Measurements from ENCODE around the gene TOP1. TPM values are rescaled to one million over a fixed set of nuclear protein-coding genes. Genes with fewer than 3 reads are reported as not detected.

TOP1 gene
- total RNA-seq, 2 donors from 2014 or later = 78.8 to 82.5 TPM

GRCh38 chr20:41101660-41102059 lies 73.0 kb downstream of the TOP1 start:
- Histone ChIP-seq H3K9ac (ENCODE audit: extremely low read depth, low read length, poor library complexity, severe bottlenecking) (no peak overlapping the region), H3K4me1 (ENCODE audit: control insufficient read depth, insufficient read depth, low read length) (no peaks in the 10 kb centered on the region), H3K4me3 (ENCODE audit: low read length) (no peak overlapping the region), H3K27me3 (ENCODE audit: control insufficient read depth, insufficient read depth, low read length, poor library complexity, severe bottlenecking) (no peaks in the 10 kb centered on the region), H3K36me3 (ENCODE audit: control insufficient read depth, insufficient read depth, low read length) (peaks cover 90% of the 10 kb centered on the region), H3K27ac (ENCODE audit: low read depth, low read length) (no peak overlapping the region), H3K9me3 (ENCODE audit: control insufficient read depth, low read length) (no peaks in the 10 kb centered on the region)
- Mint-ChIP-seq H3K36me3 (ENCODE audit: low read depth) (peaks cover 55% of the 10 kb centered on the region), H3K4me3 (no peak overlapping the region), H3K27ac (no peak overlapping the region), H3K9me3 (no peaks in the 10 kb centered on the region), H3K27me3 (ENCODE audit: insufficient read depth) (no peaks in the 10 kb centered on the region), H3K4me1 (no peaks in the 10 kb centered on the region)
- 90% methylated on average over 1 of the region's 2 CpGs; no CpG with 5 or more reads in 1 of the 2 experiments for WGBS, 2 experiments (ENCODE audit: insufficient coverage in 1 of 2, insufficient read length in 1 of 2)
- DNase-seq = no peak
- TF ChIP-seq CTCF (conservative IDR thresholded peaks at IDR 0.05) = no peak

GRCh38 chr20:41108531-41108930 lies 79.9 kb downstream of the TOP1 start:
- Mint-ChIP-seq H3K27me3 (ENCODE audit: insufficient read depth) (no peaks in the 10 kb centered on the region), H3K4me1 (peaks cover 9% of the 10 kb centered on the region), H3K4me3 (no peak overlapping the region), H3K9me3 (no peaks in the 10 kb centered on the region), H3K36me3 (ENCODE audit: low read depth) (peaks cover 58% of the 10 kb centered on the region), H3K27ac (no peak overlapping the region)
- H3K9me3 ChIP-seq (ENCODE audit: control insufficient read depth, low read length) = no peaks in the 10 kb centered on the region
- 88 to 93% methylated on average over 1 of the region's 1 CpG for WGBS, 2 experiments (ENCODE audit: insufficient coverage in 1 of 2, insufficient read length in 1 of 2)
- no peak for TF ChIP-seq CTCF (conservative IDR thresholded peaks at IDR 0.05)
- no peak overlapping the region for H3K9ac ChIP-seq (ENCODE audit: extremely low read depth, low read length, poor library complexity, severe bottlenecking)
- no peaks in the 10 kb centered on the region for H3K27me3 ChIP-seq (ENCODE audit: control insufficient read depth, insufficient read depth, low read length, poor library complexity, severe bottlenecking)
- H3K4me3 ChIP-seq (ENCODE audit: low read length) = no peak overlapping the region
- no peak for DNase-seq
- H3K27ac ChIP-seq (ENCODE audit: low read depth, low read length) = no peak overlapping the region
- H3K4me1 ChIP-seq (ENCODE audit: control insufficient read depth, insufficient read depth, low read length) = peaks cover 4% of the 10 kb centered on the region
- peaks cover 83% of the 10 kb centered on the region for H3K36me3 ChIP-seq (ENCODE audit: control insufficient read depth, insufficient read depth, low read length)

GRCh38 chr20:41110012-41110411 lies 81.4 kb downstream of the TOP1 start:
- H3K9me3 ChIP-seq (ENCODE audit: control insufficient read depth, low read length) = no peaks in the 10 kb centered on the region
- Mint-ChIP-seq H3K9me3 (no peaks in the 10 kb centered on the region), H3K27ac (peak overlapping the region; percentile 62), H3K27me3 (ENCODE audit: insufficient read depth) (no peaks in the 10 kb centered on the region), H3K4me3 (no peak overlapping the region), H3K4me1 (peaks cover 9% of the 10 kb centered on the region), H3K36me3 (ENCODE audit: low read depth) (peaks cover 62% of the 10 kb centered on the region)
- no peak overlapping the region for H3K27ac ChIP-seq (ENCODE audit: low read depth, low read length)
- TF ChIP-seq CTCF (conservative IDR thresholded peaks at IDR 0.05) = no peak
- H3K9ac ChIP-seq (ENCODE audit: extremely low read depth, low read length, poor library complexity, severe bottlenecking) = no peak overlapping the region
- no peak for DNase-seq
- WGBS, 2 experiments (ENCODE audit: insufficient coverage in 1 of 2, insufficient read length in 1 of 2) = 97 to 98% methylated on average over 9 to 11 of the region's 11 CpGs
- H3K27me3 ChIP-seq (ENCODE audit: control insufficient read depth, insufficient read depth, low read length, poor library complexity, severe bottlenecking) = no peaks in the 10 kb centered on the region
- H3K36me3 ChIP-seq (ENCODE audit: control insufficient read depth, insufficient read depth, low read length) = peaks cover 82% of the 10 kb centered on the region
- H3K4me1 ChIP-seq (ENCODE audit: control insufficient read depth, insufficient read depth, low read length) = peaks cover 4% of the 10 kb centered on the region
- H3K4me3 ChIP-seq (ENCODE audit: low read length) = no peak overlapping the region
